Trophoblast cell (in vitro differentiated cells and primary cell): ENCODE data around the gene COG1.

Experiments used
- DNase-seq, 2 donors: peaks; one replicate each; pipeline ENCODE4 v3.0.0-alpha.2; 2016
- H2AFZ ChIP-seq: 2 replicates; pipeline ENCODE4 v1.6.1; 2013; ENCODE audit warnings: low read length, moderate library complexity, mild to moderate bottlenecking; ENCODE audit not compliant: insufficient read depth, poor library complexity
- H2AK5ac ChIP-seq: 2 replicates; pipeline ENCODE4 v1.6.1; 2013; ENCODE audit warnings: mild to moderate bottlenecking, low read length
- H2BK120ac ChIP-seq: 2 replicates; pipeline ENCODE4 v1.6.1; 2013; ENCODE audit warnings: low read length, mild to moderate bottlenecking, moderate library complexity; ENCODE audit not compliant: insufficient read depth, poor library complexity
- H2BK12ac ChIP-seq: 2 replicates; pipeline ENCODE4 v1.6.1; 2013; ENCODE audit warnings: mild to moderate bottlenecking, low read length, moderate library complexity
- H2BK5ac ChIP-seq: 2 replicates; pipeline ENCODE4 v1.6.1; 2013; ENCODE audit warnings: low read length, low read depth, moderate library complexity, mild to moderate bottlenecking; ENCODE audit not compliant: poor library complexity
- H3K14ac ChIP-seq: 2 replicates; pipeline ENCODE4 v1.6.1; 2013; ENCODE audit warnings: mild to moderate bottlenecking, low read length
- H3K18ac ChIP-seq: 2 replicates; pipeline ENCODE4 v1.6.1; 2013; ENCODE audit warnings: mild to moderate bottlenecking, low read length
- H3K23ac ChIP-seq: 2 replicates; pipeline ENCODE4 v1.6.1; 2013; ENCODE audit warnings: low read length
- H3K27ac ChIP-seq: 2 replicates; pipeline ENCODE4 v1.5.1; 2013; ENCODE audit warnings: low read depth, mild to moderate bottlenecking, inconsistent platforms, low read length, moderate library complexity
- H3K27me3 ChIP-seq: 2 replicates; pipeline ENCODE4 v1.6.1; 2013; ENCODE audit warnings: inconsistent platforms, mild to moderate bottlenecking, low read length, moderate library complexity; ENCODE audit not compliant: insufficient read depth
- H3K36me3 ChIP-seq, 2 experiments: 1 replicate in 1 of 2; 2 replicates in 1 of 2; pipeline ENCODE4 v1.6.1; 2013; ENCODE audit warnings: low read length in 2 of 2, mild to moderate bottlenecking in 2 of 2, moderate library complexity in 1 of 2; ENCODE audit not compliant: insufficient read depth in 2 of 2, control insufficient read depth in 1 of 2
- H3K4ac ChIP-seq: 2 replicates; pipeline ENCODE4 v1.6.1; 2013; ENCODE audit warnings: low read depth, mild to moderate bottlenecking, low read length, moderate library complexity
- H3K4me1 ChIP-seq, 2 experiments: 1 replicate in 1 of 2; 2 replicates in 1 of 2; pipeline ENCODE4 v1.6.1; 2013; ENCODE audit warnings: low read length in 2 of 2, mild to moderate bottlenecking in 2 of 2, moderate library complexity in 1 of 2; ENCODE audit not compliant: insufficient read depth in 2 of 2, control insufficient read depth in 1 of 2
- H3K4me2 ChIP-seq: 2 replicates; pipeline ENCODE4 v1.6.1; 2013; ENCODE audit warnings: inconsistent platforms, mild to moderate bottlenecking, low read length, moderate library complexity
- H3K4me3 ChIP-seq: 2 replicates; pipeline ENCODE4 v1.5.1; 2013; ENCODE audit warnings: mild to moderate bottlenecking, low read depth, low read length, inconsistent platforms
- H3K79me1 ChIP-seq: one replicate; pipeline ENCODE4 v1.6.1; 2013; ENCODE audit warnings: low read length
- H3K79me2 ChIP-seq: 2 replicates; pipeline ENCODE4 v1.6.1; 2013; ENCODE audit warnings: low read length, mild to moderate bottlenecking; ENCODE audit not compliant: control insufficient read depth, insufficient read depth, poor library complexity
- H3K9ac ChIP-seq: 2 replicates; pipeline ENCODE4 v1.6.1; 2013; ENCODE audit warnings: mild to moderate bottlenecking, low read length
- H3K9me3 ChIP-seq: 2 replicates; pipeline ENCODE4 v1.6.1; 2013; ENCODE audit warnings: low read depth, mild to moderate bottlenecking, control low read depth, inconsistent platforms, low read length; ENCODE audit not compliant: insufficient read depth
- H4K12ac ChIP-seq: 2 replicates; pipeline ENCODE4 v1.6.1; 2013; ENCODE audit warnings: low read depth, mild to moderate bottlenecking, low read length, moderate library complexity
- H4K8ac ChIP-seq: 2 replicates; pipeline ENCODE4 v1.6.1; 2013; ENCODE audit warnings: low read depth, mild to moderate bottlenecking, low read length, moderate library complexity
- H4K91ac ChIP-seq: one replicate; pipeline ENCODE4 v1.6.1; 2013; ENCODE audit warnings: low read depth, mild to moderate bottlenecking, low read length, moderate library complexity
- WGBS: extraction: QIAGEN DNeasy Blood & Tissue Kit; methylation state at CpG from one replicate; pipeline ENCODE4 v1.1.7; 2013; ENCODE audit warnings: missing lambda C conversion rate; ENCODE audit not compliant: insufficient read length, insufficient coverage; ENCODE audit errors: extremely low coverage; 5-methylcytosine and 5-hydroxymethylcytosine counted together

The COG1 gene

GRCh38 chr17:73156166-73156840 is 36.6 kb upstream of the COG1 start:
- no CpG with 5 or more reads among the region's 22 CpGs for WGBS

GRCh38 chr17:73156887-73157520 is 35.9 kb upstream of the COG1 start:
- Histone ChIP-seq H3K27ac (no peak overlapping the region), H3K4ac (no peak overlapping the region), H3K79me1 (no peaks in the 10 kb centered on the region), H3K9me3 (no peaks in the 10 kb centered on the region), H3K4me3 (no peak overlapping the region), H3K4me1 (peaks cover 0 to 3% of the 10 kb centered on the region in 2 experiments), H3K18ac (no peak overlapping the region), H3K4me2 (no peak overlapping the region), H3K27me3 (no peaks in the 10 kb centered on the region), H2BK120ac (no peak overlapping the region), H3K14ac (no peak overlapping the region), H3K36me3 (no peaks in the 10 kb centered on the region), H4K8ac (no peak overlapping the region), H2BK5ac (no peak overlapping the region), H4K12ac (no peak overlapping the region), H4K91ac (no peak overlapping the region), H2AFZ (no peak overlapping the region), H3K23ac (no peak overlapping the region), H3K9ac (no peak overlapping the region), H2AK5ac (no peak overlapping the region), H3K79me2 (no peaks in the 10 kb centered on the region), H2BK12ac (no peak overlapping the region)
- no CpG with 5 or more reads among the region's 8 CpGs for WGBS
- no peak for DNase-seq

More at GRCh38 chr17:73156166-73156840, 36.6 kb upstream of the COG1 start:
- Histone ChIP-seq H3K27ac (no peak overlapping the region), H3K18ac (no peak overlapping the region), H4K12ac (no peak overlapping the region), H3K79me2 (no peaks in the 10 kb centered on the region), H3K79me1 (no peaks in the 10 kb centered on the region), H2AFZ (peak overlapping the region; percentile 12), H3K4ac (no peak overlapping the region), H2AK5ac (no peak overlapping the region), H2BK120ac (no peak overlapping the region), H2BK5ac (no peak overlapping the region), H3K4me3 (no peak overlapping the region), H3K9ac (no peak overlapping the region), H4K91ac (no peak overlapping the region), H3K4me2 (no peak overlapping the region), H3K14ac (no peak overlapping the region), H4K8ac (no peak overlapping the region), H3K36me3 (no peaks in the 10 kb centered on the region), H3K9me3 (no peaks in the 10 kb centered on the region), H3K27me3 (no peaks in the 10 kb centered on the region), H3K23ac (no peak overlapping the region), H2BK12ac (no peak overlapping the region), H3K4me1 (peaks cover 0 to 3% of the 10 kb centered on the region in 2 experiments)
- peak; percentile 38 to 73 for DNase-seq

GRCh38 chr17:73157521-73157890 is 35.3 kb upstream of the COG1 start:
- no peaks in the 10 kb centered on the region for H3K79me1 ChIP-seq
- H2AK5ac ChIP-seq: no peak overlapping the region
- H3K14ac ChIP-seq: no peak overlapping the region
- H3K4me2 ChIP-seq: no peak overlapping the region
- no peak overlapping the region for H3K4me3 ChIP-seq
- no peak overlapping the region for H4K91ac ChIP-seq
- H2BK12ac ChIP-seq: no peak overlapping the region
- no peaks in the 10 kb centered on the region for H3K79me2 ChIP-seq
- no peaks in the 10 kb centered on the region for H3K9me3 ChIP-seq
- no peak overlapping the region for H2AFZ ChIP-seq
- H2BK120ac ChIP-seq: no peak overlapping the region
- no peak overlapping the region for H2BK5ac ChIP-seq
- H4K8ac ChIP-seq: no peak overlapping the region
- no peak overlapping the region for H4K12ac ChIP-seq
- H3K4me1 ChIP-seq: peaks cover 0 to 3% of the 10 kb centered on the region in 2 experiments
- no peak overlapping the region for H3K9ac ChIP-seq
- no peaks in the 10 kb centered on the region for H3K27me3 ChIP-seq
- no peak overlapping the region for H3K23ac ChIP-seq
- H3K27ac ChIP-seq: no peak overlapping the region
- no peaks in the 10 kb centered on the region for H3K36me3 ChIP-seq
- H3K18ac ChIP-seq: no peak overlapping the region
- no CpG with 5 or more reads among the region's 5 CpGs for WGBS
- no peak for DNase-seq
- H3K4ac ChIP-seq: no peak overlapping the region

GRCh38 chr17:73158133-73158532 is 34.7 kb upstream of the COG1 start:
- Histone ChIP-seq H3K23ac (no peak overlapping the region), H3K36me3 (no peaks in the 10 kb centered on the region), H3K4ac (no peak overlapping the region), H3K4me2 (no peak overlapping the region), H3K4me3 (no peak overlapping the region), H4K8ac (no peak overlapping the region), H3K27ac (no peak overlapping the region), H2BK120ac (no peak overlapping the region), H2BK12ac (no peak overlapping the region), H4K91ac (no peak overlapping the region), H2AK5ac (no peak overlapping the region), H3K27me3 (no peaks in the 10 kb centered on the region), H4K12ac (no peak overlapping the region), H2AFZ (no peak overlapping the region), H3K9ac (no peak overlapping the region), H2BK5ac (no peak overlapping the region), H3K9me3 (no peaks in the 10 kb centered on the region), H3K14ac (no peak overlapping the region), H3K4me1 (peaks cover 0 to 3% of the 10 kb centered on the region in 2 experiments), H3K79me2 (no peaks in the 10 kb centered on the region), H3K18ac (no peak overlapping the region), H3K79me1 (no peaks in the 10 kb centered on the region)
- no CpG with 5 or more reads among the region's 2 CpGs for WGBS
- no peak for DNase-seq
